ENCODE data around the gene EGLN1. TPM values are rescaled to one million over a fixed set of nuclear protein-coding genes. Genes with fewer than 3 reads are reported as not detected.
A peak's percentile ranks its signal among the peaks of the same experiment; 100 is the strongest.
"Not testable (repeated sequence)": the region's sequence is repeated elsewhere in the genome, so short reads cannot be mapped to it uniquely, and the experiment has no call there.

Gene EGLN1
- polyA plus RNA-seq (2011; rRNA removed), result 114 and 156 TPM in 2 replicates
- polyA plus RNA-seq (2012; cell fraction: cytosol; rRNA removed), result 21.0 and 24.8 TPM in 2 replicates
- 13.2 and 15.3 TPM in 2 replicates for polyA plus RNA-seq (2012; cell fraction: nucleus; rRNA removed)
- 55.2 to 58.7 TPM (median 57.7 TPM) in 3 replicates for polyA plus RNA-seq (2017; fragmentation: RNase III; extraction: RNeasy Plus Mini Kit Qiagen cat#74134 plus additional on column Dnase treatment)
- 48.9 and 52.9 TPM in 2 replicates for polyA minus RNA-seq (2011; rRNA and poly(A)+ RNA removed)

GRCh38 chr1:231421971-231422797, at the start of gene EGLN1:
Gene EGLN1, minus strand, starts transcription at chr1:231422287. Its CDS starts 399 bp downstream, at chr1:231421888.
- Histone ChIP-seq H3K4me2 (peak within 1 kb of the TSS; percentile 87), H3K4me1 (peaks cover 28% of the 10 kb centered on the region), H3K27ac (peak within 1 kb of the TSS; percentile 87 to 99), H3K4me3 (peak within 1 kb of the TSS; percentile 80), H3K9me3 (no peaks in the 10 kb centered on the region)
- peak; percentile 51 to 93 for DNase-seq (ENCODE audit: low read depth in 1 of 2, low spot score in 1 of 2)
- peak; percentile 82 to 85 for ATAC-seq
- ChIA-PET POLR2A (interaction anchor here (0.9 to 1.2 kb wide), 2 partner anchors 84 to 109 kb away, joined by 3 to 4 read pairs; partner anchors contain the start of genes EXOC8 and SPRTN), CTCF (interaction anchor here (0.8 to 2.3 kb wide), 5 partner anchors 28 to 106 kb away, joined by 3 to 7 read pairs (median 3); partner anchors contain the start of gene TSNAX)
- under 1% methylated on average over 21 of the region's 104 CpGs for WGBS (ENCODE audit: missing lambda C conversion rate)
- TF ChIP-seq ZSCAN20 (CRISPR knock-in tag; IDR thresholded peaks at IDR 0.05) (no peak), POLR2A (IDR thresholded peaks at IDR 0.05; ENCODE audit: low read length) (peak; percentile 82), KDM5A (IDR thresholded peaks at IDR 0.05) (peak; percentile 67), HES2 (IDR thresholded peaks at IDR 0.05) (no peak), HOXB13 (CRISPR knock-in tag; IDR thresholded peaks at IDR 0.05; ENCODE audit: low read depth) (0 out of 2 replicates have a peak, but pooled peaks have one; percentile 49), CEBPB (IDR thresholded peaks at IDR 0.05) (0 out of 4 replicates have a peak, but pooled peaks of 1 of the 2 experiments have one; percentile 54), MAX (IDR thresholded peaks at IDR 0.05) (peak; percentile 84), RAD21 (conservative IDR thresholded peaks at IDR 0.05 in 1 of 2, IDR thresholded peaks at IDR 0.05 in 1 of 2) (peak; percentile 37 to 58), MYC (IDR thresholded peaks at IDR 0.05; ENCODE audit: borderline replicate concordance, low read length) (no peak), MAFK (IDR thresholded peaks at IDR 0.05; ENCODE audit: partially characterized antibody) (no peak), PHF8 (IDR thresholded peaks at IDR 0.05; ENCODE audit: borderline replicate concordance, low read depth) (peak; percentile 80; the same call in 1 of the 2 replicates), SMC3 (IDR thresholded peaks at IDR 0.05) (peak; percentile 56), JUN (IDR thresholded peaks at IDR 0.05) (peak; percentile 53 to 97; a peak in 3 of 5 replicates), BCL3 (IDR thresholded peaks at IDR 0.05) (peak; percentile 92), FOSL2 (IDR thresholded peaks at IDR 0.05) (no peak), FOSL2 (CRISPR knock-in tag; IDR thresholded peaks at IDR 0.05) (0 out of 2 replicates have a peak, but pooled peaks have one; percentile 7), CTCF (IDR thresholded peaks at IDR 0.05) (peak; percentile 20; the same call in 2 of the 3 replicates), MAZ (IDR thresholded peaks at IDR 0.05; ENCODE audit: borderline replicate concordance, low read depth, low read length) (no peak), EP300 (IDR thresholded peaks at IDR 0.05) (peak in 1 of 2 experiments; percentile 22; a peak in 1 of 5 replicates), POLR2AphosphoS2 (conservative IDR thresholded peaks at IDR 0.05; ENCODE audit: low read length) (no peak), PBX3 (IDR thresholded peaks at IDR 0.05) (peak; percentile 23; the same call in 1 of the 2 replicates)
- peak; percentile 13 for FAIRE-seq

- ATAC-seq; H3K4me2 ChIP-seq; CTCF ChIA-PET; H3K4me3 ChIP-seq; H3K27ac ChIP-seq; POLR2A ChIA-PET; H3K4me1 ChIP-seq; DNase-seq (ENCODE audit: low read depth in 1 of 2, low spot score in 1 of 2); FAIRE-seq; H3K9me3 ChIP-seq: not testable (repeated sequence)
- 76% methylated on average over 5 of the region's 5 CpGs for WGBS (ENCODE audit: missing lambda C conversion rate)
Observed at GRCh38 chr1:231471500-231471899, 49.4 kb upstream of the EGLN1 start.

- DNase-seq (ENCODE audit: low read depth in 1 of 2, low spot score in 1 of 2); FAIRE-seq; H3K4me3 ChIP-seq; ATAC-seq; H3K9me3 ChIP-seq; H3K4me1 ChIP-seq; CTCF ChIA-PET; H3K27ac ChIP-seq; POLR2A ChIA-PET; H3K4me2 ChIP-seq: not testable (repeated sequence)
- WGBS (ENCODE audit: missing lambda C conversion rate), result 59% methylated on average over 2 of the region's 3 CpGs
Observed at GRCh38 chr1:231471027-231471426, 48.9 kb upstream of the EGLN1 start.

Data from A549 (cell line).